COLO668 (cell line): ENCODE measurements around the gene PPFIA2.

Experiments
- DNase-seq: peaks from one replicate; lab custom pipeline; 2025; ENCODE audit not compliant: unreplicated experiment; lab: John Stamatoyannopoulos, UW

The PPFIA2 gene

DNA sequence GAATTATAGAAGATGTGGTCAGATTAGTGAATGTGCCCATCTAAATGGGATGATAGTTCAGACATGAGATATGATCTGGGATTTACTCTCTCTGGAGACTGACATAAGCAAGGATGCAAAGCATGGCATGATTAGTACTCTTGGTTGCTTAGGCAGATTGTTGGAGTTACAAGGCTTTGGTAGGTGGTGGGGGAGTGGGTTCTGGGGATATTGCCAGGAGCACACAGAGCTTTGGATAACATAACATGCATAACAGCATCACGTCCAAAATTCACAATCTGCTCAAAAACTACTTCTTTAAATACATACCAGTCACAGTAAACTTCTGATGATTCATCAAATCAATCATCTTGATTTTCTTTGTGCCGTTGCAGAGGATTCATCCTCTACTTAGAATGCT is 393.9 kb downstream of the PPFIA2 start:
- DNase-seq, result no peak

DNA sequence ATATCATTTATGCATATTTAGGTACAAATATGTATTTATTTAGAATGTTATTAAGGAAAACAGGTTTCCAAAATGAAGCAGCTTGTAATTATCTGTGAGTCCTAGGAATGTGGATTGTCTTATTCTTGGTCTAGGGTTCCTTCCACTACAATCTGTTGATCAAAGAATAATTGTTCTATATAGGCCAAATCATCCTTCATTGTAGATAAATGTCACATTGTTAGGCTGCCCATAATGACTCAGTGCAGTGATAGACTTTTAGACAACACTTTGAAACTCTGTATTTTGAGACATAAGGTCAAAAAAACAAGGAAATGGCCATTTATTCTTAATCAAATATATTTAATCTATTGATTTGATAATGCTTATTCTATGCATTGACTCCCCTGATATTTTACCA is 398.2 kb downstream of the PPFIA2 start:
- DNase-seq, result no peak

DNA sequence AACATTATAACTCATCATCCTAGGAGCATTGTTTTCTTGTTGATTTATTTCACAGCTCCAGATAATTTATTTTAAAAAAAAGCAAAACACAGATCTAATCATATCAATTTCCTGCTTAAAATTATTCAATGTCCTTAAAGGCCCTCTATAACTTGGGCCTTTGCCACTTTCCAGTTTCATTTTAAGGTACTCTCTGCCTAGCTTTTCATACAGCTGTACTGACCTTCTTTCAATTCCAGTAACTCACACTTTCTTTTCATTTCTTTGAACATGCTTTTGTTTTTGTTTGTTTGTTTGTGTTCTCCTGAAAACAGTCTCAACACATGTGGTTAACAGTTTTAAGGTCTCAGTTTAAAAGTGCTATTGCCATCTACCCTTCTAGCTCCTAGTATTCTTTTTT is 399.4 kb downstream of the PPFIA2 start:
- DNase-seq, result no peak

DNA sequence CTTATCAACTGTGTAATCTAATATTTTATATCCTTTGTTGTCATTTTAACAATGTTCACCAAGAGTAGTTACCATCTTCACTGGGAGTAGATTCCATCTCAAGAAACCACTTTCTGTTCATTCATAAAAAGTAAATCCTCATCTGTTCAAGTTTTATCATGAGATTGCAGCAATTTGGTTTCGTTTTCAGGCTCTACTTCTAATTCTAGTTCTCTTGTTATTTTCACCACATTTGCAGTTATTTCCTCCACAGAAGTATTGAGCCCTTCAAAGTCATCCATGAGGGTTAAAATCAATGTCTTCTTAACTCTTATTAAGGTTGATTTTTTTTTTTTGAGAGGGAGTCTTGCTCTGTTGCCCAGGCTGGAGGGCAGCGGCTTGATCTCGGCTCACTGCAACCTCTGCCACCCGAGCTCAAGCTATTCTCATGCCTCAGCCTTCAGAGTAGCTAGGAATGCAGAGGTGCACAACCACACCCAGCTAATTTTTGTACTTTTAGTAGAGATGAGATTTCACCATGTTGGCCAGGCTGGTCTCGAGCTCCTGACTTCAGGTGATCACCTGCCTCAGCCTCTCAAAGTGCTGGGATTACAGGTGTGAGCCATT is 404.7 kb downstream of the PPFIA2 start:
- DNase-seq, result no peak

DNA sequence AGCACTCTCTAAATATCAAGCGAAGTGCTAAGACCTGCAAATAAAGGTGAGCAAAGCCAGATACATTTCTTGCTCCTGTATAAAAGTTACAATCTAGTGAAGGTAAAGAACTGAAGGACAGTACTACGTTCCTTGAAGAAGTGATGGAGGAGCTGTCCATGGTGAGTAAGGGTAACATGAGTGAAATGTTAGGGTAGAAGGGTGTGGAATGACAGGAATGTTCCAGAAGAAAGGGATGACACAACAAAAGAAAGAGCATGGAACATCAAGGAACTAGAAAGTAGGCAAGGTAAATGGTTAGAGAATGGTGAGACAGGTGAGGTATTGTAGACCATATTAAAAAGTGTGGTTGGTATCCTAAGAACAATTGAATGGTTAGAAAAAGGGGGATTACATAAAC is 408.8 kb downstream of the PPFIA2 start:
- DNase-seq, result no peak

DNA sequence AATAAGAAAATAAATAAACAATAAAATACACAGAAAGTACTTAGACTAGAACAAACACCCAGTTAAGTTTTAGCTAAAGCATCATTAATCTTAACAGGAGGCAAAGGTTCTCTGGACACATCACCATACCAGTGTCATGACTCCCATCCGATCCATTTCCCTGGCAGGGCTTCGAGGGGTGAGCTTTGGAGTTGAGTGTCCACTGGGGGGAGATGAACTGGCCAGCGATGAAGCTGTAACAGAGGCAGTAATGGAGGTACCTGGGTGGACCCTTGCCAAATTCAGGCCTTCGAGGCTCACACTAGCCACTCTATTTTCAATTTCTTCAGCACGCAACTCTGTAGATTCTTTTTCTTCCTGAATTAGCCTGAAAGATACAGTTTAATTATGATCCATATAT is 411.7 kb downstream of the PPFIA2 start:
- no peak for DNase-seq

DNA sequence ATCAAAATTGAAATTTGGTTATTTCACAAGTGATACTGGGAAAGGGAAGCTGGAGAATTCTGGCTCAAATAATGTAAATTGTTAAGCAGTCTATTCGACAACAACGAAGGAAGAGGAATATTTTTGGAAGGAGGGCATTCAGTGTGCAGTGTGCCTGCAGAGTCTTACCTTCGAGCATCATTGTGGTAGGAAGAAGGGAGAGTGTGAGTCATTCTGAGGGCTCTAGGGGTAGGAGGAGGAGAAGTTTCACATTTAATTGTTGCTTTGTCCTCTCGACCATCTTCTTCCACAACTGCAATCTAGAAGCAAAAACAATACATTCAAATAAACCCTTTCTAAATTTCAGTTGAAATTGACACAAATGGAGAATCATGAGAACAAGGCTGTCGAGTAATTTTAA is 418.2 kb downstream of the PPFIA2 start:
- DNase-seq, result no peak

DNA sequence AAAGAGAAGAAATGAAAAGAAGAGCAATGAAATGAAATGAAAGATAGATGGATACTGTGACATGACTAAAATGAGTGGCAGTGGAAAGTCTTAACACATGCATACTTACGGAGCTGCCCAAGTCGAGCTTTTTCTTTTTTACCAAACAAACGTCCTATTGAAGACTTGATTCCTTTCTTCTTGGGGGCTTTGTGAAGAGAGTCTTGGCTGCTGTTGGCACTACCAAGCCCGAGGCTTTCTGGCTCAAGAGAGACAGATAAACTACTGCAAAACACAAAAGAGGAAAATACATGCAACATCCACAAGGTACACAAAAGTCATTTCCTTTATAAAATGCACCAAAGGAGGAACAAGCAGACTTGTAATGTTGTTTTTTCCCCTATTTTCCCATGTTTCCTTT is 420.1 kb downstream of the PPFIA2 start:
- DNase-seq, result no peak

DNA sequence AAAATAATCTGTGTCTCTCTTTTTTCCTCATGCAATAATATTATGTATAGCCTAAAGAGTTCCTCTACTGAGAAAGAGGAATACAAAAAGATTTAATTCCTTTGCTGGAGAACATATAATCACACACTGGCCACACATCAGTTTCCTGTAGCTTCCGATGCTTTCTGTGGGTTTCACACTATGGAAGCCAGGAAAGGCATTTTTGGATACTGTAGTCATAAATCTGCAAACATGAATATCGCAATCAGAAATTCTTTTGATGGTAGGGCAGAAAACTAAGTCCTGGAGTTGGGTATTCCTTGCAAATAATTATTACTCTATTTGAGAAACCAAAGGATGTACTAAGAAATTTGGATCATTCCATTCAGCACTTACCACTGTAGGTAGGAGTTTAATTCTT is 421.3 kb downstream of the PPFIA2 start:
- DNase-seq, result no peak

DNA sequence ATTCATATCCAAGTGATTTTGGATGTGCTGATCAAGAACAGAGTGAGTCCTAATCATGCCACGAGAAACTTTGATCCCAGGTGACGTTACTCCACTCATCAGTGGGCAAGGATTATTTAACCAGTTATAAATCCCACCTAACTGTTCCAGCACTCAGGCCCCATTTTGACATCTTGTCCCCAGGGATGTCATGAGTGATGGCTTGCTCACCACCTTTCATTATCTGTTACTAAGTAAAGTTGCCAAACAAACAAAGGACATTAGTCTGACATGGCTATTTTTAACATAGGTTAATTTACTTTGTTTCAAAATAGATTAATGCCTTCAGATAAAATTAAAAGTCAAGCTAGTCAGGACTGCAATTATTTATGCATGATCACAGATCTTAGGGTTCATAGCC is 425.3 kb downstream of the PPFIA2 start:
- DNase-seq, result no peak

DNA sequence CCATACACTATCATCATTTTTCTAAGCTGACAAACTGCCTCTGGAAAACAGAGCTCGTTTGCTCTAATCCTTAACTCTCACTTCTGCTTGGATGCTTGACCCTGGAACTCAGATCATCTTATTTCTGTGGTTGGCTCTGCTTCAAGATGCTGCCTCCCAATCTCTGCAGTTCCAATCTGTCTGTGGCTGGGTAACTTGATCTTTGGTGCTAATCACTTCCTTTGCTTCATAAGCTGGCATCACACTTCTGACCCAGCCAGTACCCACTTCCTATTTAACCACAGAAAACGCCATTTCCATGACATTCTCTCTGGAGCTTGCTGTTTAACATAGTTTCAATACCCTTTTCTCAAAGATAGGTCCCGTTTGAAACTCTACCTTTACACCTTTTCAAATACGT is 427.1 kb downstream of the PPFIA2 start:
- DNase-seq, result no peak

DNA sequence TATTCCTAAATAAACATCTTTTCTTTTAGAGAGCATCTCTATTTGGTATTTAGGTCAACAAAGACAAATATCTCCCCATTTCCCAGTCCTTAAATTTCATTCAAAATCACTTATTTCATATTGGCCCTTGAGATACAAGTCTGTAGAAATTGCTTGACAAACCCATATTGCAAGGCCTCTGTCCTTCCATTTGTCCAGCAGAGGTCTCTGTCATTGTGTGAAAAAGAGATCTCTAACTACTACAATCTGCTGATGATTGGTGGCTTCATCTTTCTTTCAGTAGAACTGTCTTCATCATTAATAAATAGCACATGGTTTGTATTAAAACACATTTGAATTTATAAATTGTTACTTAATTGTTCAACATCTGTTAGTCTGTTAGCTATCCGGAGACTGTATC is 428.7 kb downstream of the PPFIA2 start:
- DNase-seq, result no peak

DNA sequence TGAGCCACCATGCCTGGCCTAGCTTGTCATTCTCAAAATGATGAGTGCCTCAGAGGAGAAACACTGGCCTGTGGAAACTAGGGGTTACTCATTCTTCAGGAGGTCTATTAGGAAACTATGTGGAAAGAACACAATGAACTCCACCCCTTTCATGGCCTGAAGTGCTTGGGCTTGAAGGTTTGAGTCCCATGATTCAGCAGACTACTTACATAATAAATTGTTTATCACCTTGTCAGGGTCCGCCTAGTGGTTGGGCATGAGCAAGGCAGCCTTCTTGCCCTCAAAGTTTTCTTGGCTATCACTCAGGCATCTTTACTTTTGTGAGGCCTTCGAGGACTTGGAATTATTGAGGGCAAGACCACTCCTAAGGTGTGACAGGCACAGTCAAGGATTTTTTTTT is 430.1 kb downstream of the PPFIA2 start:
- DNase-seq, result peak; percentile 5

DNA sequence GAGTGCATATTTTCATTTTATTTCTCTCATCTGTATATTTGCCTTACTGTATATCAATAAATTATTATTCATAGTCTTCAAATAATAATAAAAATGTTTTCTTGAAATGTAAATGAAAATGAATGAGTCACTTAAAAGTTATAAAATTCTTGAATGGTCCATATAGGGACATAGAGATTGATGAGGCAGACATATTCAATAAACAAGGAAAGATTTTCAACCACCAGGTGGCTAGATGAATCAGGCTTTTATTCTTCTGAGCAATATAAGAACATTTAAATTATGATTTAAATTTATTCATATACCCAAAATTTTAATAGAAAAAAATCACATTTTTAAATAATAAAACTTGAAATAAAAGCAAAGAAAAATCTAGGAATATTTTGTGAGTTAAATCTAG is 431.7 kb downstream of the PPFIA2 start:
- DNase-seq, result no peak

DNA sequence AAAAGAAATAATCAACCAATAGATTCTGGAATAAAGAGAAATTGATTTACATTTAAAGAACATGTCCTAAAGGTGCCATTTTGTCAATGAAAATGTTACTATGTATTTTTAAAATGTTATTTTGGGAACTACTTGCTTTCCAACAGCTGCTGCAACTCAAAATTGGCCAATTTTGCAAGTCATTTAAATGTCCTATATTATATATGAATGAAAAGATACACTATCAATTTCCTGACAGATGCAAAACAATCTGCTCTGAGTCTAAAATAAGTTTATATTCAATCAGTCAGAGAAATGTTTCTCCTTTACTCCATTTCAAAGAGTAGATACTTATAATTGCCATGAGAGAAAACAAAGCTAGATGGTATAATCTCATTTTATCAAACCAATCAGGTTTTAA is 434.1 kb downstream of the PPFIA2 start:
- DNase-seq, result no peak

DNA sequence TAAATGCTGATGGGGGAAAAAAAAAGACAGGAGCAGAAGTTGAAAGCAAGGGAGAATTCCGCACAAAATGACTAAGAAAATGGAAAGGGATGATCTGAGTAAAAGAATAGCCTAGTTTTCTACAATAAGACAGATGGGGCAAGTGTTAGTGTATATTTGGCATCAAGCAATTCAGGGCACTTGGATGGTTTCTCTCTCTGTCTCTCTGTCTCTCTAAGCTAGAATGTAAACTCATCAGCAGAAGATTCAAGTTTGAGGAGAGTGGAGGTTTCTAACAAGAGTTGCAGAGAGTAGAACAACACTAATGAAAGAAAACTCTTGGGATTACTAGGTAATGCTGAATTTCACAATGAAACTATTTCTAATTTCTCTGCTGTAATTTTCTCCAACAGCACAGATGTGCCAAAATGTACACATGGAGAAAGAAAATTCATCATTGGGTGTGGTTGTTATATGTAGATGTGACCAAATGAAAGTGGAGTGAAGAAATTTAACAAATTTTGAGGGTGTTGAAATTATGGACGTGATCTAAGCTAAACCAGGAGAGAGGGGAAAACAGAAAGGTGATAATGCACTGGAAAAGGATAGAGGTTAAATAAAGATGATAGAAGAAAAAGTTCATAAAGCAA is 444.1 kb downstream of the PPFIA2 start:
- DNase-seq, result no peak

DNA sequence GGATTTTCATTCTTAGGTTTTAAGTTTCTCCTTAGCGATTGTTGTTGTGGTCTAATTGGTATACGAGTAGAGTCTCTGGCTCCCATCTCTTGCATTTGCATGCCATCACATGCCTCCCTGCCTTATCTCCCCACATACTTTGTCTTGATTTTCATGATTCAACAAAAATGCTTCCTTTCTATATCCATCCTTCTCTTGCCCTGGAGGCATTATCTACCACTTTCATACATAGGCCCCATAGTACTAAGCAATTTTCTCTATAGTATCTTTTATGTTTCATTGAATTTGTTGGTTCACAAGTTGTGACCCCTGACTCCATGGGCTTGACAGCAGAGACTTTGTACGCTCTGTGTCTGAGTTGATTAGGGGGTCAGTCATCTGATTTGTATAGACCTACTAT is 455.2 kb downstream of the PPFIA2 start:
- DNase-seq, result no peak

DNA sequence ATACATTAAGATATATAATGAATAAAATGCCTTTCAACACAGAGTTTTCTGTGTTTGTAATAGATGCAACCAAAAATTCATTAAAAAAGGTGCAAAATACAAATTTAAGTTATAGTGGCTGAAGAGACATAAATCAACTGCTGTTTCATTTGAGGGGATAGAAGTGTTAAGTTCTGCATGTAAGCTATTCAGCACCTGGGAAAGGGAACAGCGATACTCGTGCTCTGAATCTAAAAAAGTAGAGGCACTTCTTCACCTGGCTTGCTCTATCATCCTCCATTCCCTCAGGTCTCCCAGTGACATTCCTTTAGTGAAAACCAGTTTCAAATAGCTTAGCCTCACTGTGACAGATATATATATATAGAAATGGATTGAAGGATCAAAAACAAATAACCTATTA is 458.7 kb downstream of the PPFIA2 start:
- DNase-seq, result no peak

DNA sequence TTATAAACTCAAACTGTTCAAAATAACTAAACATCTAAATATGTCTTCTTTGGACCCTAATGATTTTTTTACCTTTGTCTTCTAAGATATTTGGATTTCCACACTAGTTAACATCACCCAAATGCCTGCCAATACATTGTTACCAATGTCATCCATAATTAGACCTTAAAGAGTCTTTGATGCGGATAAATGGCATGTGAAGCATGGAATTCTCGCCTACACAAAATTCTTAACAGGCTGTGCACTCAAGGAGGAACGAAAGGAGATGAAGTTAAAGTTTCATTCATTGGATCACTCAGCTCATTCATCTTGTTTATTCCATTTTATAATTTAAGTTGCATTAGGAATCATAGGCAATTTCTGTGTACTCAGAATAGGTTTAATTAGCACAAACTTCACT is 461.5 kb downstream of the PPFIA2 start:
- no peak for DNase-seq

DNA sequence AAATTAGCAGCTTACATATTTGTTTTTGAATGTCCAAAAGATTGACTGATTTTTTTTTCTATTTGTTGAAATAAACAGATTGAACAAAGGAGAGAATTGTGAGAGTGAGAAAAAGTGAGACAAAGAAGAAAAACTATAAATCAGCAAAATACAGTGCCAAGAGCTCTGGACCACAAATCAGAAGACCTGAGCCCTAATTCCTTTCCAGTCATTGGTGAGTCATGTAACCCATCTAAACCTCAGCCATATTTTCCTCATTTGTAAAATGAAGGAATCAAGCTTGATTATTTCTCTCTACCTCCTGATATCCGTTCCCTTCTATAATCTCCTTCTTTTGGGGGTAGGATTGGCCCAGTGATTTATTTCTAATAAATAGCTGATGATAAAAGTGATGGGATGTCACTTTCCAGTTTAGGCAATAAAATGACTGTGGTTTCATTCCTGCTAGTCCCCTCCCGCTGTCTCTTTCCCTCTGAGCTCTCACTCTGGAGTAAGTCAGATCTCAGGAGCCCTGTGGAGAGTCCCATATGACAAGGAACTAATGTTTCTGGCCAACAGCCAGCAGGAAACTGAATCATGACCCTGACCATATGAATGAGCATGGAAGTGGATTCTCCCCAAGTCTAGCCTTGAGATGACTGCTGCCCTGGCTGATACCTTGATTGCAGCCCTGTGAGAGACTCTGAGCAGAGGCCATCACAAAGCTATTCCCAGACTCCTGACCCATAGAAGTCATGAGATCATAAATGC is 462.4 kb downstream of the PPFIA2 start:
- DNase-seq, result no peak

DNA sequence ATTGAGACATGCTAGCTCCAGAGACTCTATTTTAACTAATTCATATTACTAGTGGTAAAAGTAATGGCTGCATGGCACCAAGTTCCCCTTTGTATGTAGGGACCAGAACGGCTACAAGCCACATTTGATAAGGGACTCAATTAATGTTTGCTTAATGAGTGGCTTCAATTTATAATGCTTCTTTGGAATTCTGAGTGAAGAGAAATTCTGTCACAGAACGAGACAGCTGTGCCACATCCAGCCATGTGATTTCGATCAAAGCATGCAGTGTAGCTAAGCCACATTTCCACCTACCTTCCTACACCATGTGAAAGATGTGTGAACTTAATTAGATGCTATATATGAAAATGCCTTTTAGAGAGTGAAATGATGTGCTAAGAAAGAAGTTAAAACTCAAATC is 463.9 kb downstream of the PPFIA2 start:
- DNase-seq, result no peak

DNA sequence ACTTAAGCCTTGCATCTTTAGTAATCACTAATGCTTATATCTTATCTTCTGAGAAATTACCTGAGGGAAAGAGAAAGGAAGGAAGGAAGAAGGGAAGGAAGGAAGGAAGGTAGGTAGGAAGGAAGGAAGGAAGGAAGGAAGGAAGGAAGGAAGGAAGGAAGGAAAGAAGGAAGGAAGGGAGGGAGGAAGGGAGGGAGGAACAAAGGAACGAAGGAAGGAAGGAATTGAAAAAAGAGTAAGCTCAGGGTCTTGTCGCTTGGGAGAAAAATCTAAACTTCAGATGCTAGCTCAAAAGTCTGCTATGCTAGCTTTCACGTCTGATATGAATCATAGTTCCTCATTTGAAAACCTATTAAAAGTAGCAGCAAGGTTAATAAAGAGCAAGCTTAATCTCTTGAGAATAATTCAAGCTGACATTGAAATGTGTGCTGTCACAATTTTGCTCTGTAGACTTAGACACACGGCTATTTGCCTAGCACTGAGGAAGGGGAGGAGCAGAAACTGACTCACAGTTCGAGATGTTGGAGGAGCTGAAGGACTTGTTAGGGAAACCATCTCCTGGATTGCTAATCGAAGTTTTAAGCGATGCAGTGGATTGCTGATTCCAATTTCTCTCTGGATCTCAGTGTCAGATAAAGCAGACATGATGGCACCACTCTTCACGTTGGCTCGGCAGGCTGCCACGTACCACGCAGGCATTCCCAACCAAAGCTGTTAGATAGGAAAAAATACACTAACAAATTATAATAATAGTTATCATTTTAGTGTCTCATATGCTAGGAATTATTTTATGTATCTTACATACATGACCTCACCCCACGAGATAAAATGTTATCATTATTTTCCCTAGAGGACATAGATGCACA is 464.6 kb downstream of the PPFIA2 start:
- DNase-seq, result no peak
